NCI-H187 treated with DMSO at 0.1 percent for 48 hours (cell line): Measurements from ENCODE around the gene PSME4.
"Not testable (repeated sequence)": the region's sequence is repeated elsewhere in the genome, so short reads cannot be mapped to it uniquely, and the experiment has no call there.

Source experiments
- DNase-seq: peaks from one replicate; lab custom pipeline; 2025; lab: John Stamatoyannopoulos, UW

The PSME4 gene

DNA sequence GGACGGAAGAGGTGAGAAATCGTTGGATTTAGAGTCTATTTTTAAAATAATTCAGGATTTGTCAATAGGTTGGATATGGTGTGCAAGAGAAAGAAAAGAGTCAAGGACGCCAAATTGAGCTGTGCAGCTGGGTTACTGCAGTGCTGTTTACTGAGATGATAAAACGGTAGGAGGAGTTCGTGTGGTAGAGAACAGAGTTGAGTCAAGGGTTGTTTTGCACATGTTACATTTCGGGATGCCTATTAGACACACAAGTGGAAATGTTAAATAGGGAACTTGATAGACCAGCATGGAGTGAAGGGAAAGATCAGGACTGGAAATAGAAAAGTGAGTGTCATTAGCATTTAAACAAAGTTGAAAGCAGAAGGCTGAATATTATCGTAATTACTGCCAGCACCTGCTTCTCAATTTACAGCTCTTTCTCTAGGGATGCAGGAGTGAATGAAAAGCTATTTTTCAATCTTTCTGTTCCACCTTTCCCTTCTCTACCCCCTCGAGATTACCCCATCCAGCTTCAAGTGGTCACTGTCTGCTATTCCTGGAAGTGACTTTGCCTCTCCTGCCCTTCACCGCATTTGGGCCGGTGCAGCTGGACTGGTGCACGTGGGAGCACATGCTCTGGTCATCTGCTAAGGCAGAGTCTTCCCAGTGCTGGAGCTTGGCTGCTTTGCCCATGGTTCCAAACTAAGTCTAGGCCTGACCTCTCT lies 141.4 kb downstream of the PSME4 start:
- DNase-seq: no peak

GRCh38 chr2:53828331-53828730 lies 142.5 kb downstream of the PSME4 start:
- DNase-seq: no peak

DNA sequence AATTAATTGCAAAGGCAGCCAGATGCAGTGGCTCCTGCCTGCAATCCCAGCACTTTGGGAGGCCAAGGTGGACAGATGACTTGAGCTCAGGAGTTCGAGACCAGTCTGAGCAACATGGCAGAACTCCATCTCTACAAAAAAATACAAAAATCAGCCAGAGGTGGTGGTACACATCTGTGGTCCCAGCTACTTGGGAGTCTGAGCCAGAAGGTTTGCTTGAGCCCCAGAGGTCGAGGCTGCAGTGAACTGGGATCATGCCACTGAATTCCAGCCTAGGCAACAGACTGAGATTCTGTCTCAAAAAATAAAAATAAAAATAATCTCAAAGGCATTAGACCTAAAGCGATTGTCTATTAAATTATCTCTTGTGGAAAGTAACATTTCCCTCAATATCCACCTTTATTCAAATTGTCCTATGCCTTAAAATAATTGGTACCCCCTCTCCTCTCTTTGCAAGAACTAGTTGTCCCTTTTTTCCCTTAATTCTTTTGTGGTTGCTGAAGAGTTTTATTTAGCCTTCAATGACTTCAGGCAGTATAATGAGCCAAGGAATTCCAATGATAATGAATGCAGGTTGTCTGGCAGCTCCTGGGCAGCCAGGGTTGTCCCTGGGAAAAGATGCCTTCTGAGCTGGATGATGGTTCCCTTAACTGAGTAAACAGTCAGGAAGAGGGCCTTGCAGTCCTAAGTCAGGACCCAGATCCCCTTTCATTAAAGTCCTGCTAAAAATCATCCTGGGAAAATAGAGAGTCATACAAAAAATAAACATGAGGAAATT lies 143.2 kb downstream of the PSME4 start:
- DNase-seq: no peak

DNA sequence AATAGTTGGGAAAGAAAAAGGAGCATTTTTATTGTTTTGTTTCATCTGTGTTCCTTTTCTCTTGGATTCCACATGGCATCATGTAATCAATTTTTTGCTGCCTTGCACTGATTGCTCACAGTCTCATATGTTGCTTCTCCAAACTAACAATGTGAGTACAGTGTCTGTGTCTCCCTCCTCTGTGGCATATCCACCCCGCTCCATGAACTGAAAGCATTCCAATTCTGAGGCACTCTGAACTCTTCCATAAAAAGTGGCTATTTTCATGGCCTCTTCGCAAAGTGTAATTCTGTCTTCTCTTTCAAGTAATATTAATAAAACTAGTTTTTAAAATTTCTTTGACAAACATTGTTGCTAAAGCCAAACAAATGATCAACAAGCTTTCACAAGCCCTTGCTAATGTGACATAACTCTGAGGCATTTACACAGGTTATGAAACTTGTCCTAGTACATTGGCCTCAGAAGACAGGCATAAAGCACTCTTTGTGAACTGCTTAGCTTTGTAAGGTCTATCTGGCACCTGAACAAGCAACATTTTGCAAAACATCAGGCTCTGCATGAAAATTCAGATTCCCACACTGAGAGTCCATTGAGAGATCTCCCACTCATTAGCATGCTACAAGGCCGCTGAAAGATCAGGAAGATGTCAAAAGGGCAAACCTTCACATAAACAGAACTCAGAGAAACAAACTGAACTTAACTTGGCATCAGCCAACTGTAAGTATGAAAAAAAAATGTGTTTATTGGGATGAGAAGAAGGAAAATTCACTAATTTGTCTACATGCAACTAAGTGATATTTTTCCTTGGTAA lies 144.0 kb downstream of the PSME4 start:
- DNase-seq: no peak

DNA sequence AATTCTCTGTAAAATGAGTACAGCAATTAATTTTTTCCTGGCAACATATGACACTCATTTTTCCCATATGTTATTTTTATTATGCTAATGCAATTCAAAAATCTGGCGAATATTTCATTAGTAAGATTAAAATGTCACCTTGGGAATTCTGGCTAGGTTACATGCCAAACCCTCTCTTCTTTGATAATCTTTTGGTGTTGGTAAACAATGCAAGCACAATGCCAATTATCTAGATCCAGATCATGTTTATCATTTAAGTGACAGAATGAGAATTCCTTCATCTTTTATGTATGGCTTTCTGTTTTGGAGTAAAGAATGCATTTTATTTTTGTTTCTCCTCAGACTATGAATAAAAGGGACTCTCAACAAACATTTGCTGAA lies 144.8 kb downstream of the PSME4 start:
- DNase-seq: no peak

DNA sequence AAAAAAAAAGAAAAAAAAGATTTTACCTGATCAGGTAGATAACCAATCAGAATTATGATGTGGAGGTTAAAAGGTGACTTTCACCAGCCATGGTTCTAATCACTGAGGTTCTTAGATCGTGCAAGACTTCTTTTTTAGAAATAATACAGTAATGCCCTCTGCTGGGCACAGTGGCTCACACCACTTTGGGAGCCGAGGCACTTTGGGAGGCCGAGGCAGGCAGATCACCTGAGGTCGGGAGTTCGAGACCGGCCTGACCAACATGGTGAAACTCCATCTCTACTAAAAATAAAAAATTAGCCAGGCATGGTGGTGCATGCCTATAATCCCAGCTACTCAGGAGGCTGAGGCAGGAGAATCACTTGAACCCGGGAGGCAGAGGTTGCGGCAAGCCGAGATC lies 147.2 kb downstream of the PSME4 start:
- DNase-seq: not testable (repeated sequence)

DNA sequence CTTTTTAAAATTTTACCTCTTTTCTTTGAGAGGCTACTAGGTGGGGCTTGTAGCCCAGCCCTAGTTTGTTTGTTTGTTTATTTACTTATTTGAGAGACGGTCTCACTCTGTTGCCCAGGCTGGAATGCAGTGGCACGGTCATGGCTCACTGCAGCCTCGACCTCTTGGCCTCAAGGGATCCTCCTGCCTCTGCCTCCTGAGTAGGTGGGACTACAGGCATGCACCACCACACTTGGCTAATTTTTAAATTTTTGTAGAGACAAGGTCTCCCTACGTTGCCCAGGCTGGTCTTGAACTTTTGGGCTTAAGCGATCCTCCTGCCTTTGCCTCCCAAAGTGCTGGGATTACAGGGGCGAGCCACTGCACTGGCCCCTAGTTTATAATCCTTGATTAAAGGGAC lies 149.0 kb downstream of the PSME4 start:
- no peak for DNase-seq

DNA sequence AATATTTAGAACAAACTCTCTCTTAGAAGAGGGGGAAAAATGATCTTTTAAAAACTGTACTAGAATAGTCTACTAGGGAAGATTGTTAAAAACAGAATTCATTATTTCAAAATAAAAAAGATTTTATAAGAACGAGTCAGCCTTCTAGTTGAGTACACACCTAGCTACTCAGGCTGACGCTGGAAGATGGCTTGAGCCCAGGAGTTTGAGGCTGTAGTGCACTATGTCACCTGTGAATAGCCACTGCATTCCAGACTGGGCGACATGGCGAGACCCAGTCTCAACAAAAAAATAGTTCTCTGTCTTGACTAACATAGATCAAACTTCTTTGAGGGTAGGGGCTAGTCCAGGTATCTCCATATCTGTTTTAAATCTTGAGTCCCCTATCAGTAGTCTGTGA lies 150.1 kb downstream of the PSME4 start:
- no peak for DNase-seq

GRCh38 chr2:53820048-53820447 lies 150.7 kb downstream of the PSME4 start:
- DNase-seq: no peak

GRCh38 chr2:53819634-53820033 lies 151.2 kb downstream of the PSME4 start:
- no peak for DNase-seq

DNA sequence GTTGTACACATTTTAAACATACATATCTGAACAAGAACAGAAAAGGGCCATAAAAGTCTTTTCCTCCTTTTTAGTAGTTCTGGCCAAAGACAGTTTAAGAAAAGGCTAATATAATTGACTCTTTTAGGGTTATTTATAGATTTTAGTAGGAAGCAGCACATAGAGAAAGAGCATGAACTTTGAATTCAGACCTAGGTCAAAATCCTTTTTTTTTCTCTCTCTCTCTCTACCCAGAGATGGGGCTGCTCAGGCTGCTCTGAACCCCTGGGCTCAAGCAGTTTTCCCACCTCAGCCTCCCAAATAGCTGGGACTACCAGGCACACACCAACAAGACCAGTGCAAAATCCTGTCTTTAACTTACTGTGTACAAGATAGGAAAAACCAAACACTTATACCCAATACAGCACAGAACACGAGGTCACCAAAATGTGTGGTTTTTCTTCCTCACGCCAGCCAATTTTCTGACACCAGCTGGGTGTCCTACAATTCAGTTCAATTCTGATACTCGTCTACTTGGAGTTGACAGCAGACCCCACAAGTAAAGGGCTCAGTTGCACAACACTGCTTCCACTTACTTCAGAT lies 151.8 kb downstream of the PSME4 start:
- no peak for DNase-seq
